Tibial nerve (tissue), 4 donors: ENCODE data around the gene EYS.

Source experiments
- EP300 ChIP-seq, 2 donors: sonication (generic); formaldehyde crosslinking; IDR thresholded peaks; one replicate each; pipeline ENCODE4 v1.6.1; 2017; ENCODE audit warnings: antibody characterized with exemption in 2 of 2, mild to moderate bottlenecking in 1 of 2
- TF ChIP-seq, protein P1 (sequence below), 5 experiments: fragments of 200-600 bp in 3 of 5; fragments of 450-650 bp in 2 of 5; sonication (generic) in 3 of 5; IDR thresholded peaks; one replicate each; pipeline ENCODE4 v1.5.1; 2016 to 2019; ENCODE audit warnings: antibody characterized with exemption in 5 of 5, mild to moderate bottlenecking in 3 of 5, moderate library complexity in 2 of 5

DNA sequence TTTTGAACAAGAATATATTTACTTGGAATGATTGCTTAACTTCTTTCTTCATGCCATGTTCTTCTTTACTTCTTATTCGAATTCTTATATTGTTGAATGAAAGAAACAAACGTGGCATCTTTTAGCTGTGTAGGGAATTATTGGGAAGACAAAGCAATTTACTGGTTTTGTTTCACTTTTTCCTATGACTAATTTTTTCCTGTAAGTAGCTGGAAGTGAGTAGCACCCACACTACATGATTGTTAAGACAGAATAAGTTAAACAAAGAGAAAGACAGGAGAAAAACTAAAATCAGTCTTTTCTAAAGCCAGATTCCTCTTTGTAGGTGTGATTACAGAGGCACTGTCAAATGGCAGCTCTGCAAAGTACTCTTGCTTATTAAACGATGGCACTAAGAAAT is 593.4 kb downstream of the EYS start:
- TF ChIP-seq, protein P1, sequence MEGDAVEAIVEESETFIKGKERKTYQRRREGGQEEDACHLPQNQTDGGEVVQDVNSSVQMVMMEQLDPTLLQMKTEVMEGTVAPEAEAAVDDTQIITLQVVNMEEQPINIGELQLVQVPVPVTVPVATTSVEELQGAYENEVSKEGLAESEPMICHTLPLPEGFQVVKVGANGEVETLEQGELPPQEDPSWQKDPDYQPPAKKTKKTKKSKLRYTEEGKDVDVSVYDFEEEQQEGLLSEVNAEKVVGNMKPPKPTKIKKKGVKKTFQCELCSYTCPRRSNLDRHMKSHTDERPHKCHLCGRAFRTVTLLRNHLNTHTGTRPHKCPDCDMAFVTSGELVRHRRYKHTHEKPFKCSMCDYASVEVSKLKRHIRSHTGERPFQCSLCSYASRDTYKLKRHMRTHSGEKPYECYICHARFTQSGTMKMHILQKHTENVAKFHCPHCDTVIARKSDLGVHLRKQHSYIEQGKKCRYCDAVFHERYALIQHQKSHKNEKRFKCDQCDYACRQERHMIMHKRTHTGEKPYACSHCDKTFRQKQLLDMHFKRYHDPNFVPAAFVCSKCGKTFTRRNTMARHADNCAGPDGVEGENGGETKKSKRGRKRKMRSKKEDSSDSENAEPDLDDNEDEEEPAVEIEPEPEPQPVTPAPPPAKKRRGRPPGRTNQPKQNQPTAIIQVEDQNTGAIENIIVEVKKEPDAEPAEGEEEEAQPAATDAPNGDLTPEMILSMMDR (IDR thresholded peaks at IDR 0.05) = no peak
- TF ChIP-seq EP300 (IDR thresholded peaks at IDR 0.05) = no peak
